ENCODE measurements around the gene ZCCHC14. TPM values are rescaled to one million over a fixed set of nuclear protein-coding genes. Genes with fewer than 3 reads are reported as not detected.
A peak's percentile ranks its signal among the peaks of the same experiment; 100 is the strongest.

ZCCHC14 gene
- total RNA-seq, 1 donor from 2014 or later = 19.0 TPM

- no peak overlapping the region for H3K4me3 Mint-ChIP-seq (ENCODE audit: unreplicated experiment)
These were observed 48.5 kb upstream of the ZCCHC14 start for GRCh38 chr16:87541147-87541871.

GRCh38 chr16:87540897-87541146, 48.0 kb upstream of the ZCCHC14 start:
- H3K27me3 Mint-ChIP-seq (ENCODE audit: low read depth, unreplicated experiment) = peaks cover 41% of the 10 kb centered on the region
- DNase-seq (ENCODE audit: low read depth) (no peak), FAIRE-seq (no peak)
- H3K9ac ChIP-seq (ENCODE audit: low read length) = peak overlapping the region; percentile 64
- H3K27me3 ChIP-seq (ENCODE audit: insufficient read depth, low read length) = peaks cover 11% of the 10 kb centered on the region
- peaks cover 3% of the 10 kb centered on the region for H3K9me3 ChIP-seq (ENCODE audit: insufficient read depth, low read depth, low read length)
- H3K79me2 ChIP-seq (ENCODE audit: insufficient read depth, low read length) = no peaks in the 10 kb centered on the region
- H3K36me3 ChIP-seq (ENCODE audit: insufficient read depth, low read length) = no peaks in the 10 kb centered on the region
- peaks cover 2% of the 10 kb centered on the region for H3K36me3 Mint-ChIP-seq (ENCODE audit: low read depth, unreplicated experiment)
- H3K4me1 Mint-ChIP-seq (ENCODE audit: low read depth, unreplicated experiment) = peaks cover 6% of the 10 kb centered on the region
- H3K4me3 ChIP-seq (ENCODE audit: insufficient read depth, low read depth, low read length) = peak overlapping the region; percentile 43
- peak overlapping the region; percentile 82 for H3K4me2 ChIP-seq (ENCODE audit: low read length)
- H3K27ac Mint-ChIP-seq (ENCODE audit: unreplicated experiment) = no peak overlapping the region
- no peaks in the 10 kb centered on the region for H4K20me1 ChIP-seq (ENCODE audit: insufficient read depth, low read length)
- H3K27ac ChIP-seq (ENCODE audit: low read depth, low read length) = peak overlapping the region; percentile 57
- peaks cover 29% of the 10 kb centered on the region for H3K9me3 Mint-ChIP-seq (ENCODE audit: unreplicated experiment)
- no peak overlapping the region for H3K4me3 Mint-ChIP-seq (ENCODE audit: unreplicated experiment)
- H2AFZ ChIP-seq (ENCODE audit: low read depth, low read length) = peak overlapping the region; percentile 12
- TF ChIP-seq CTCF (IDR thresholded peaks at IDR 0.05; ENCODE audit: insufficient read depth, low read depth, low read length) (no peak), EZH2 (IDR thresholded peaks at IDR 0.05; ENCODE audit: insufficient read depth, low read length) (no peak)
- H3K4me1 ChIP-seq (ENCODE audit: insufficient read depth, low read length) = peaks cover 28% of the 10 kb centered on the region

More at GRCh38 chr16:87541147-87541871, 48.5 kb upstream of the ZCCHC14 start:
- peak overlapping the region; percentile 57 for H3K27ac ChIP-seq (ENCODE audit: low read depth, low read length)
- FAIRE-seq (no peak), DNase-seq (ENCODE audit: low read depth) (peak; percentile 73)
- Mint-ChIP-seq H3K27me3 (ENCODE audit: low read depth, unreplicated experiment) (peaks cover 41% of the 10 kb centered on the region), H3K36me3 (ENCODE audit: low read depth, unreplicated experiment) (peaks cover 2% of the 10 kb centered on the region), H3K9me3 (ENCODE audit: unreplicated experiment) (peaks cover 30% of the 10 kb centered on the region), H3K27ac (ENCODE audit: unreplicated experiment) (no peak overlapping the region), H3K4me1 (ENCODE audit: low read depth, unreplicated experiment) (peaks cover 6% of the 10 kb centered on the region)
- no peaks in the 10 kb centered on the region for H3K36me3 ChIP-seq (ENCODE audit: insufficient read depth, low read length)
- H4K20me1 ChIP-seq (ENCODE audit: insufficient read depth, low read length) = no peaks in the 10 kb centered on the region
- peaks cover 6% of the 10 kb centered on the region for H3K9me3 ChIP-seq (ENCODE audit: insufficient read depth, low read depth, low read length)
- H3K4me3 ChIP-seq (ENCODE audit: insufficient read depth, low read depth, low read length) = peak overlapping the region; percentile 43
- peak overlapping the region; percentile 64 for H3K9ac ChIP-seq (ENCODE audit: low read length)
- TF ChIP-seq CTCF (IDR thresholded peaks at IDR 0.05; ENCODE audit: insufficient read depth, low read depth, low read length) (no peak), EZH2 (IDR thresholded peaks at IDR 0.05; ENCODE audit: insufficient read depth, low read length) (no peak)
- H3K27me3 ChIP-seq (ENCODE audit: insufficient read depth, low read length) = peaks cover 11% of the 10 kb centered on the region
- peak overlapping the region; percentile 82 for H3K4me2 ChIP-seq (ENCODE audit: low read length)
- peak overlapping the region; percentile 72 for H2AFZ ChIP-seq (ENCODE audit: low read depth, low read length)
- H3K79me2 ChIP-seq (ENCODE audit: insufficient read depth, low read length) = no peaks in the 10 kb centered on the region
- peaks cover 28% of the 10 kb centered on the region for H3K4me1 ChIP-seq (ENCODE audit: insufficient read depth, low read length)
